Keratinocyte (primary cell): Measurements from ENCODE around the gene ATF2.
A peak's percentile ranks its signal among the peaks of the same experiment; 100 is the strongest.

Experiments
- EZH2 ChIP-seq: IDR thresholded peaks from one replicate; pipeline ENCODE4 v1.6.1; 2012; ENCODE audit warnings: inconsistent platforms, mild to moderate bottlenecking, low read length, moderate library complexity
- TF ChIP-seq, protein P1 (sequence below), 3 experiments: IDR thresholded peaks in 1 of 3; conservative IDR thresholded peaks in 1 of 3; optimal IDR thresholded peaks in 1 of 3; 2 replicates in 2 of 3; 3 replicates in 1 of 3; pipeline versions ENCODE3 to v1.5.1; 2011; ENCODE audit warnings: low read length in 3 of 3, mild to moderate bottlenecking in 3 of 3, moderate library complexity in 2 of 3, control low read depth in 1 of 3, inconsistent platforms in 1 of 3; ENCODE audit not compliant: insufficient read depth in 2 of 3; ENCODE audit errors: extremely low read depth in 1 of 3

DNA sequence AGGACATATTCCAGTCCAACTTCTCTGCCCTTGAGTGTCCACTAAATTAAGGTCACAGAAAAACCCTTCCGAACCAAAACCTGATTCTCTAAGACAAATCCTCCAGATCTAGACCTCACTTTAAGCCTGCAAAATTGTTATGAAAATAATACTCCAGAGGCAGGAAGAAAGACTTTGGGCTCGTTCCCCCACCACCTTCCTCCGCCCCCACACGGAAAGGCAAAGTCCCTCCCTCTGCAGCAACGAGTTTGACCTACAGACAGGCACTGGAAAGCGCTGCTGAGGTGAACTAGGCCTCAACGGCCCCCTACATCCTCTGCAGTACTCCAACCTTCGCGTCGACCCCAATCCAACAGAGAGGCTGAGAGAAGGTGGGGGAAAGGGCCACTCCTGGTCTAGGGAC, 12.7 kb upstream of the ATF2 start:
- TF ChIP-seq, protein P1, sequence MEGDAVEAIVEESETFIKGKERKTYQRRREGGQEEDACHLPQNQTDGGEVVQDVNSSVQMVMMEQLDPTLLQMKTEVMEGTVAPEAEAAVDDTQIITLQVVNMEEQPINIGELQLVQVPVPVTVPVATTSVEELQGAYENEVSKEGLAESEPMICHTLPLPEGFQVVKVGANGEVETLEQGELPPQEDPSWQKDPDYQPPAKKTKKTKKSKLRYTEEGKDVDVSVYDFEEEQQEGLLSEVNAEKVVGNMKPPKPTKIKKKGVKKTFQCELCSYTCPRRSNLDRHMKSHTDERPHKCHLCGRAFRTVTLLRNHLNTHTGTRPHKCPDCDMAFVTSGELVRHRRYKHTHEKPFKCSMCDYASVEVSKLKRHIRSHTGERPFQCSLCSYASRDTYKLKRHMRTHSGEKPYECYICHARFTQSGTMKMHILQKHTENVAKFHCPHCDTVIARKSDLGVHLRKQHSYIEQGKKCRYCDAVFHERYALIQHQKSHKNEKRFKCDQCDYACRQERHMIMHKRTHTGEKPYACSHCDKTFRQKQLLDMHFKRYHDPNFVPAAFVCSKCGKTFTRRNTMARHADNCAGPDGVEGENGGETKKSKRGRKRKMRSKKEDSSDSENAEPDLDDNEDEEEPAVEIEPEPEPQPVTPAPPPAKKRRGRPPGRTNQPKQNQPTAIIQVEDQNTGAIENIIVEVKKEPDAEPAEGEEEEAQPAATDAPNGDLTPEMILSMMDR (optimal IDR thresholded peaks at IDR 0.05 in 1 of 3, IDR thresholded peaks at IDR 0.05 in 1 of 3, conservative IDR thresholded peaks at IDR 0.05 in 1 of 3; ENCODE audit: extremely low read depth in 1 of 3, insufficient read depth in 2 of 3, low read length in 3 of 3): peak in 1 of 3 experiments; percentile 20
- no peak for TF ChIP-seq EZH2
